ENCODE results near the gene SSBP3.

GRCh38 chr1:54234284-54234683 is 171.9 kb downstream of the SSBP3 start:
- TF ChIP-seq, protein P1, sequence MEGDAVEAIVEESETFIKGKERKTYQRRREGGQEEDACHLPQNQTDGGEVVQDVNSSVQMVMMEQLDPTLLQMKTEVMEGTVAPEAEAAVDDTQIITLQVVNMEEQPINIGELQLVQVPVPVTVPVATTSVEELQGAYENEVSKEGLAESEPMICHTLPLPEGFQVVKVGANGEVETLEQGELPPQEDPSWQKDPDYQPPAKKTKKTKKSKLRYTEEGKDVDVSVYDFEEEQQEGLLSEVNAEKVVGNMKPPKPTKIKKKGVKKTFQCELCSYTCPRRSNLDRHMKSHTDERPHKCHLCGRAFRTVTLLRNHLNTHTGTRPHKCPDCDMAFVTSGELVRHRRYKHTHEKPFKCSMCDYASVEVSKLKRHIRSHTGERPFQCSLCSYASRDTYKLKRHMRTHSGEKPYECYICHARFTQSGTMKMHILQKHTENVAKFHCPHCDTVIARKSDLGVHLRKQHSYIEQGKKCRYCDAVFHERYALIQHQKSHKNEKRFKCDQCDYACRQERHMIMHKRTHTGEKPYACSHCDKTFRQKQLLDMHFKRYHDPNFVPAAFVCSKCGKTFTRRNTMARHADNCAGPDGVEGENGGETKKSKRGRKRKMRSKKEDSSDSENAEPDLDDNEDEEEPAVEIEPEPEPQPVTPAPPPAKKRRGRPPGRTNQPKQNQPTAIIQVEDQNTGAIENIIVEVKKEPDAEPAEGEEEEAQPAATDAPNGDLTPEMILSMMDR (IDR thresholded peaks at IDR 0.05) = no peak
- TF ChIP-seq EP300 (IDR thresholded peaks at IDR 0.05; ENCODE audit: low read depth) (no peak), POLR2A (IDR thresholded peaks at IDR 0.05) (no peak)
